Neural progenitor cell (in vitro differentiated cells): ENCODE results near the gene SLC23A2.

Experiments used
- EZH2 ChIP-seq: fragments of 200-600 bp; sonication (generic); IDR thresholded peaks from 2 replicates; pipeline ENCODE4 v1.6.1; 2017; ENCODE audit warnings: antibody characterized with exemption, mild to moderate bottlenecking, moderate library complexity
- EZH2phosphoT487 ChIP-seq: fragments of 200-600 bp; sonication (generic); IDR thresholded peaks from 2 replicates; pipeline ENCODE4 v1.6.1; 2017; ENCODE audit warnings: antibody characterized with exemption
- TF ChIP-seq, protein P1 (sequence below): fragments of 200-600 bp; sonication (generic); IDR thresholded peaks from 2 replicates; pipeline ENCODE4 v1.5.1; 2017; ENCODE audit warnings: antibody characterized with exemption, mild to moderate bottlenecking

DNA sequence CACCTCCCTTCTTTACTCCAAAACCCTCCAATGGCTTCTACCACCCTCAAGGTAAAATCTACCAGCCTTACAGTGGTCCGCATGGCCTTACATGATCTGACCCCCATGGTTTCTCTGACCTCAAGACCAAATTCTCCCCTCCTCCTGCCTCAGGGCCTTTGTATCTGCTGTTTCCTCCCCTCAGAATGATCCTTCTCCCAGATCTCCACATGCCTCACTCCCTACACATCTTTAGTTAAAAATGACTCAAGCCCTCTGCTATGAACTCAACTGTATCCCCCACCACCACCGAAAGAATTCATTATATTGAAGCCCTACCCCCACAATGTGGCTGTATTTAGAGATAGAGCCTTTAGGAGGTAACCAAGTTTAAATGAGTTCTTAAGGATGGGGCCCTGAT is 4.1 kb downstream of the SLC23A2 start:
- TF ChIP-seq, protein P1, sequence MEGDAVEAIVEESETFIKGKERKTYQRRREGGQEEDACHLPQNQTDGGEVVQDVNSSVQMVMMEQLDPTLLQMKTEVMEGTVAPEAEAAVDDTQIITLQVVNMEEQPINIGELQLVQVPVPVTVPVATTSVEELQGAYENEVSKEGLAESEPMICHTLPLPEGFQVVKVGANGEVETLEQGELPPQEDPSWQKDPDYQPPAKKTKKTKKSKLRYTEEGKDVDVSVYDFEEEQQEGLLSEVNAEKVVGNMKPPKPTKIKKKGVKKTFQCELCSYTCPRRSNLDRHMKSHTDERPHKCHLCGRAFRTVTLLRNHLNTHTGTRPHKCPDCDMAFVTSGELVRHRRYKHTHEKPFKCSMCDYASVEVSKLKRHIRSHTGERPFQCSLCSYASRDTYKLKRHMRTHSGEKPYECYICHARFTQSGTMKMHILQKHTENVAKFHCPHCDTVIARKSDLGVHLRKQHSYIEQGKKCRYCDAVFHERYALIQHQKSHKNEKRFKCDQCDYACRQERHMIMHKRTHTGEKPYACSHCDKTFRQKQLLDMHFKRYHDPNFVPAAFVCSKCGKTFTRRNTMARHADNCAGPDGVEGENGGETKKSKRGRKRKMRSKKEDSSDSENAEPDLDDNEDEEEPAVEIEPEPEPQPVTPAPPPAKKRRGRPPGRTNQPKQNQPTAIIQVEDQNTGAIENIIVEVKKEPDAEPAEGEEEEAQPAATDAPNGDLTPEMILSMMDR = no peak
- TF ChIP-seq EZH2 (no peak), EZH2phosphoT487 (no peak)
